Activated CD4-positive, CD25-positive, alpha-beta regulatory T cell treated with anti-CD3 and anti-CD28 coated beads, Interleukin-2, amount 50 U/mL, for 24 hours (primary cell): ENCODE results near the gene TLR5.
"Not testable (repeated sequence)": the region's sequence is repeated elsewhere in the genome, so short reads cannot be mapped to it uniquely, and the experiment has no call there.

Experiments used
- ATAC-seq, 2 donors: fragments of 150-1000 bp; cut with Tn5 transposase; one replicate each; pipeline ENCODE4 v1.10.0; 2021; ENCODE audit warnings: mild to moderate bottlenecking in 1 of 2, moderate library complexity in 1 of 2

Gene TLR5

GRCh38 chr1:223142795-223143536 lies at the start of gene TLR5:
Gene TLR5 (minus strand): TSS chr1:223143248. CDS start chr1:223113031, 30,217 bp downstream.
- peak; percentile 83 to 88 for ATAC-seq

DNA sequence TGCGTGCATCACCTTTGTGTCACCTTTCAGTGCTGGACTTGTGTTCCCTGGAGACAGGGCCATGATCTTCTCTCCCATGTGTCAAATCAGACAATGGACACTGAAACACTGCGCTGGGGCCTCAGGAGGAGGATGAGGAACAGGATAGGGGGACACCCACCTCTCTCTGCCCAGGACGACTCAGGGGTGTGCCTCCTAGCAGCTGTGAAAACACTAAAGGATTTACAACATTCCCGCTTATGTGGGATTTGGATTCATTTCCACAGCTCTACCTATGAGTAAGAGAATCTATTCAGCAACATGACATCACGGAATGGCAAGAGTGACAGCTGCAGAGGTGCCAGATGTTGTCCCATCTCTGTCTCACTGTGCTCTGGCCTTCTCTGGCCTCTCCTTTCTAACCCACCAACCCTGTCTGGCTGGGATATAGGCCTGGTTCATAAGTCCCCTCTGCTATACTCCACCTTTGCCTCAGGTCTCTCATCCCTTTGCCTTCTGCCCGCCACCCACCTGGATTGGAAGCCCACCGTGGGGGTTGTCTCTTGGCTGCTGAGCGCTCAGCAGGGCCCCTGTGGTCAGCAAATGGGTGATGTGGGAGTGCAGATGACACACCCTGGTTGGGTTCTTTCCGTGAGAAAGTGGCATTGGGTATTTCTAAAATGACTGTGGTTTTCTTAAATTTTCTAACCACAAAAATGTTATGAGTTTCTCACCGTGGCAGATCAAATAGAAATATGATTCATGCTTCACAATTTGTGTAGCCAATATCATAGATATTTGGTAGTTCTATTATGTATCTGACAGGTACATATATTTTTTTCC lies 47.1 kb upstream of the TLR5 start:
- peak; percentile 90 for ATAC-seq

DNA sequence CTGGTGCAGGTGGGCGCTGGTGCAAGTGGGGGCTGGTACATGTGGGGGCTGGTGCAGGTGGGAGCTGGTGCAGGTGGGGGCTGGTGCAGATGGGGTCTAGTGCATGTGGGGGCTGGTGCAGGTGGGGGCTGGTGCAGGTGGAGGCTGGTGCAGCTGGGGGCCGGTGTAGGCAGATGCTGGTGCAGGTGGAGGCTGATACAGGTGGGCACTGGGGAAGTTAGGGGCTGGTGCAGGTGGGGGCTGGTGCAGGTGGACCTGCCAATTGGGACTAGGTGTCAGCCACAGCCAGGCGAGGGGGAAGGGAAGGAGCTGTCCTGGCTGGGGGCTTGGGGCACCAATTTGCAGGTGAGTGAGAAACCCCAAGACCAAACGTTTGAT lies 46.5 kb upstream of the TLR5 start:
- no peak for ATAC-seq

DNA sequence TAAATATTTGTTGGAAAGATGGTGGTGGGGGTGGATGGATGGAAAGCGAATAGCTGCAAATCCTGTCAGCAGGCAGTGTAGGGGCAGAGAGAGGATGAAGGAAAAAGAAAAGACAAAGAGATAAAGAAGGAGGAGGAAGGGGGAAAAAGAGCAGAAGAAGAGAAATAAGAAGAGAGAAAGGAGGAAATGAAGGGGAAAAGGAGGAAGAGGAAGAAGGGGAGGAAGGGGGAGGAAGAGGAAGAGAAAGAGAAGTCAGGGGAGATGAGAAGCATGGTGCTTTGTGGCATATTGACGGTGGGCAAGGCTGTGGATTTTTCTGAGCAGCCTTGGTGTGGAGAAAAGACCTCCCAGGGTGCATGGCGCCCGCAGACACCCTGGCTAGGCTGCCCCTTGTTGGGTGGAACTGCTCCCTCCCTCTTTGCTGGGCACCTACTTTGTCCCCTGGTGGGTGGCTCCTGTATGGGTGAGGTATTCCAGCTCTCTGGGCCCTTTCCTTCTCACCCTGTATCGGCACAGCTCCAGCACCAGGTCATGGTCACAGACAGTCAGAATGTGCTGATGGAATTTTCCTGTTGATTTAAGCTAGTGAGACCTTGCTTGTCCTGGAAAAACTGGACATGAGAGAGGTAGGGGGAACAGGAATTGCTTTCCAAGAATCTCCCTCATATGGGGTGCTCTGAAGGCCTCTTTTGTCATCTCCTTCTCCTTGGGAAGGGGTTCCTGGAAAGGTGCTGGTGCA lies 45.7 kb upstream of the TLR5 start:
- ATAC-seq, result no peak

DNA sequence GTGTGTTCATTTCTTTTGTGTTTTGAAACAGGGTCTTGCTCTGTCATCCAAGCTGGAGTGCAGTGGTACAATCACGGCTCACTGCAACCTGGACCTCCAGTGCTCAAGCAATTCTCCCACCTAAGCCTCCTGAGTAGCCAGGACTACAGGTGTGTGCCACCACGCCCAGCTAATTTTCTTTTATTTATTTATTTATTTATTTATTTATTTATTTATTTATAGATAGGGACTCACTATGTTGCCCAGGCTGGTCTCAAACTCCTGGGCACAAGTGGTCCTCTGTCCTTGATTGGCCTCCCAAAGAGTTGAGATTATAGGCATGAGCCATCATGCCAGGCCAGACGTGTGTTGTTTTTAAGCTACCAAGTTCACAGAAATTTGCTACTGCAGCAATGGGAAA lies 43.8 kb upstream of the TLR5 start:
- ATAC-seq, result no peak

- ATAC-seq, result peak; percentile 91 to 96
These were observed 40.3 kb upstream of the TLR5 start for GRCh38 chr1:223183268-223183862.

DNA sequence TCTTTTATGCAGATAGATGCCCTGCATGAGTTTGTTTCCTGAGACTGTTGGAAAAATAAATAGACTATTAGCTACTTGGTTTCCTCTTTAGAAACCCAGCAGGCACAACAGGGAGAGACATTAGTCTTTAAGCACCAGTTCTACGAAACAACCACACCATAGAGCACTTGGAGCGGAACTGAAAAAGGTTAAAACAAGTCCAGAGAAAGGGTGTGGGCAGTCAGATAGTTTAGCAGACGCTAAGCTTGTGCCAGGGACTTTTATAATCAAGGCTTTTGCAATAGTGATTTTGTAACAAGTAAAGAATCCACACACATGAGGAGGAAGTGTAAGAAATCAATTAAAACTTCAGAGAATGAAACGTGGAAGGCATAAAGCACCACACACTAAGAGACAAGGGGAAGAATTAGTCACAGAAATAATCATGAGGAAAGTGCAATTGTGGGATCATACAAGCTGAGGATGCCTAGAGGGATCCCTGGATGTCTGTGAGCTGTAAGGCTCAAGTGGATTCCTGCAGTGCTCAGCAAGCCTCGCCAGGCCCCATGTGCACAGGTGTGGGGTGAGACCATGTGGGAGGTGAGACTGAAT lies 37.8 kb upstream of the TLR5 start:
- ATAC-seq, result no peak

- ATAC-seq, result no peak
These were observed 36.7 kb upstream of the TLR5 start for GRCh38 chr1:223179786-223180185.

- ATAC-seq, result no peak
These were observed 36.2 kb upstream of the TLR5 start for GRCh38 chr1:223179280-223179679.

DNA sequence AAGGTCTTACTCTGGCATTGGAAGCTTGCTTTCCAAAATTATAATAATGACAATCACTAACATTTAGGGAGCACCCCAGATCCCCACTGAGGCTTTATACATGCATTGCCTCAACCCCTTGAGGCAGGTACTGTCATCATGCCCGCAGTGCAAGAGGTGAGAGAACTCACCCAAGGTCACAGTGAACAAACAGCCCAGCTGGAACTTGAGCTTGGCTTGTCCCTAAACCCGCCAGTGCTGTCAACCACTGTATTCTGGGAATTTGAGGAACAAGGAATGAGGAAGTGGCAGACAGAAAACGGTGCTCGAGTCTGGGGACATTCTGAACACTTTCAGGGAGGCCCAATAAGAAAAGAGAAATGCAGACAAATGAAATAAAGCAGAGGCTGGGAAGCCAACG lies 34.6 kb upstream of the TLR5 start:
- ATAC-seq, result no peak

GRCh38 chr1:223176437-223176836 lies 33.4 kb upstream of the TLR5 start:
- no peak for ATAC-seq

DNA sequence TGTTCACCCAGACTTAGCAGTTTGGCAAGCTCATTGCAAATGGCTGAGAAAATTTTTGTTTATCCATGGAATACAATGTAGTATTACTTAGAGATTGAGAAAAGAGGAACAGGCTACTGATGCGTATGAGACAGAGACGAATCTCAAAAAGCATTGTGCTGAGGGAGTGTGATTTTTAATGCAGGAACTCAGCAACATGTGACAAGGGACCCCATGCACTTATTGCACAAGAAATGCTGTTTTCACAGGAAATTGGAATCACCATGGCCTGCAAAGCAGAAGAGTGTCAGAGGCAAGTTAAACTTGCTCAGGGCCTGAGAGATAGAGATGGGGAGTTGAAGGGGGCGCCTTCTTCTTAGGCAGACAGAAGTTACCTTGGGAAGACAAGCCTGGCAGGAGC lies 32.6 kb upstream of the TLR5 start:
- ATAC-seq, result no peak

DNA sequence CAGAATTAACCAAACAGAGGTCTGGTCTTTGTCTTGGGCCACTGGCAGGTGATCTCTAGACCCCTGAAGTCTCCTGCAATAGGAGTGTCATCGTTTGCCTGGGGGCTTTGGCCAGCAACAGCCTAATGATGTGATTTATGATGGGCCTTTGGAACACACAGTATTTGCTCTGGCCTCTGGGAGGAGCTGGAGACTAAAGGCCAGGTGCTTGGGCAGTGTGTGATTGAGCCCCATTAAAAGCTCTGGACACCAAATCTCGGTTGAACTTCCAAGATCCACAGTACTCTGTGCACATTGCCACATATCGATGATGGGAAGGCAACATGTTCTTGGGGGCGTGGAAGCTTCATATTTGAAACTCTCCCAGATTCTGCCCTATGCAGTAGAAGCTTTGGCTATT lies 32.0 kb upstream of the TLR5 start:
- ATAC-seq, result no peak

- ATAC-seq, result not testable (repeated sequence)
These were observed 26.4 kb upstream of the TLR5 start for GRCh38 chr1:223169458-223169857.

DNA sequence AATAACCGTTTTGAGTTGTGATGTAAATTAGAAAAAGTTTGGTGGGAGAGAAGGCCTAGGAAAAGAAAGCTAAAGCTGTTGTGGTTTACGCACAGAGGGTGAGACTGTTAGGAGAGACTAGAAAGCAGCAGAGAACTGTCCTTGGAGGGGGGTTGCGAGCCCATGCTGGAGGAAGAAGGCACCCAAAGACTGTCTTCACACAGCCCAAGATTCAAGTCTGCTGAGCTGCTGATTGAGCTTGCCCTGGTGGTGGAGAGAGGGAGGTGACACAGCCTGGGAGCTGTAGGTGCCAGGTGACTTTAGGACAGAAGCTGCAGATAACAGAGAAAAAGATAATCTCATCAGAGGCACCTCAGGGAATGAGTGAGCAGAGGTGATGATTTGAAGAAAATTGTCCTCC lies 18.3 kb upstream of the TLR5 start:
- peak in 1 of 2 donors; percentile 36 for ATAC-seq

DNA sequence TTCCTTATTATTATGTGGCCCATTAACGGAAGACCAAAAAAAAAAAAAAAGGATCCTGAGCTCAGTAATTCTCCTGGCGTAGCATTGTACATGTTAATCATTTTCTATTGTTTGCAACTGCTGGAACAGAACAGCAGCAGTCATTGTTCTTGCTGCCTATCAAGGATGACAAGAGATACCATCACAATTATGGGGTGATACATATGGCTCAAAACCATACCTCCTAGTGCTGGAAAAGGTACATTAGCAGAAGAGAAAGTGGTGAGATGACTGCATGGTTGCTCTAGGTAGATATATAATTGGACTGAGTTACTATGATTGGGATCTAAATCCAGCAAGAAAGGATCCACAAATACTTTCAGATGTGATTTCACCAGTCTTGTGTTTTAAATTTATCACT lies 13.3 kb upstream of the TLR5 start:
- ATAC-seq, result no peak

DNA sequence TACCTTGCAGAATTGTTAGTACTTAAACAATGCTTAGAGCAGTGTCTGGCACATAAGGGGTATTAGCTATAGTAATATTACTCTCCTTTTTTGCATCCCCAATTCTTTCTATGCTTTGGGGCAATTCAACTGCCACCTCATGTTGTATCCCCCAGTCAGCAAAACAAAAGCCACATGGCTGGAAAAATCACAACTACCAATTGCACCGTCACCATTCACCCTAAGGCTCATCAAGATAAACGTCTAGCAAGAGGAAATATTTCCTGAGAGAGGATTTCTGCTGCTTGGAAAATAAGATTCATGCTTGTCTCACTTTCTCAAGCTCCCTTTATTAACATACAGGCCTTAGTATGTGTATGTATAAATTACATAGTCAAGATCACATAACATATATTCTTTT lies 12.1 kb upstream of the TLR5 start:
- no peak for ATAC-seq

GRCh38 chr1:223153177-223154119 lies 10.4 kb upstream of the TLR5 start:
- ATAC-seq, result no peak

GRCh38 chr1:223152399-223152798 lies 9.4 kb upstream of the TLR5 start:
- no peak for ATAC-seq

GRCh38 chr1:223150443-223150842 lies 7.4 kb upstream of the TLR5 start:
- ATAC-seq, result no peak

DNA sequence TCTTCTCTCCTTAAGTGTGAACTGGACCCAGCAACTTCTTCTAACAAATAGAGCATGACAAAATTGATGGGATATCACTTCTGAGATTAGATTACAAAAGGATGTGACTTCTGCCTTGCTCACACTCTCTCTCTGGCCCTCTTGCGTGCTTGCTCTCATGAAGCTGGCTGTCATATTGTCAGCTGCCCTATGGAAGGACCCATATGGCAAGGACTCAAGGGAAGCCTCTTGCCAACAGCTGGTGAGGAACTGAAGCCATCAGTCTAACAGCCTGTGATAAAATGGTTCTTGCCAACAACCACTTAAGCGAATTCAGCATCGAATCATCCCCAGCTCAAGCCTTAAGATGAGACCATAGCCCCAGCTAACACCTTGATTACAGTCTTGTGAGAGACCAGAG lies 4.8 kb upstream of the TLR5 start:
- no peak for ATAC-seq

DNA sequence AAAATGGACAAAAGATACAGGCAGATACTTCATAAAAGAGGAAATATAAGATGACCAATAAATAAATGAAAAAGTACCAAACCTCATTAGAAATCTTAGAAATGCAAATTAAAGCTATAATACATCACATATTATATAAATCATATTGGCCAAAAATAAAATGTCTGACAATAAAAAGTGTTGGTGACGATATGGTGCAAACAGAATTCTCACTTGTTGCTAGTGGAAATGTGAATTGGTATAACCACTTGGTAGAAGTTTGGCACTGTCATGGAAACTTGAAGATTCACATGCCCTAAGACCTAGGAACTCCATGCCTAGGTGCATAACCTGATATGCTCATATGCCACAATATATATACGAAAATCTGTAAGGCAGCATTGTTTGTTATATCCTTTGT lies 4.4 kb upstream of the TLR5 start:
- no peak for ATAC-seq
